ENCODE measurements around the gene CCNB2.

- no peak for TF ChIP-seq CTCF (IDR thresholded peaks at IDR 0.05; ENCODE audit: low read depth, low read length)
- TF ChIP-seq EZH2phosphoT487 (IDR thresholded peaks at IDR 0.05; ENCODE audit: low read depth), result no peak
Measured at GRCh38 chr15:59104912-59105732, at the start of gene CCNB2.
